GM19324 (cell line): ENCODE data around the gene HPGD.

ENCODE experiments used
- ATAC-seq: cut with Tn5 transposase; IDR thresholded peaks from one replicate; pipeline ENCODE4 v1.9.1; 2021; ENCODE audit warnings: mild to moderate bottlenecking, moderate library complexity; ENCODE audit not compliant: unreplicated experiment, low FRiP score

The HPGD gene

DNA sequence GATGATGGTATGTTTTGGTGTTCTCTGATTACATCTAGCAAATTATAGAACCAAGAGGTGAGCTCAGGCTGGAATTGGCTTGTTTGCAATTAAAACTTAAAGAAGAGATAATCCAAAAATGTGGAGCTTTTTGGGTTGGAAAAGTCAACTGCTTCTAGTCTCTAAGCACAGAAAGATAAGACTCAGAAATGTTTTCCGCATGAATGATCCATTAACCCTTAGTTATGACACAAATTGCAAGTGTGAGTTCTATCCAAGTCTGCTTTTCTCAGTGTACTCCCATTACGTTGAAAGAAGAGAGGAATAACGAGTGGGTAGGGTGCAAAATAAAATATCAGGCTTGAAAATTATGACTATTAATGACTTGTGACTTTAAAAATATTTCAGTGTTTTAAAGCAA lies 38.5 kb downstream of the HPGD start:
- ATAC-seq, result no peak

DNA sequence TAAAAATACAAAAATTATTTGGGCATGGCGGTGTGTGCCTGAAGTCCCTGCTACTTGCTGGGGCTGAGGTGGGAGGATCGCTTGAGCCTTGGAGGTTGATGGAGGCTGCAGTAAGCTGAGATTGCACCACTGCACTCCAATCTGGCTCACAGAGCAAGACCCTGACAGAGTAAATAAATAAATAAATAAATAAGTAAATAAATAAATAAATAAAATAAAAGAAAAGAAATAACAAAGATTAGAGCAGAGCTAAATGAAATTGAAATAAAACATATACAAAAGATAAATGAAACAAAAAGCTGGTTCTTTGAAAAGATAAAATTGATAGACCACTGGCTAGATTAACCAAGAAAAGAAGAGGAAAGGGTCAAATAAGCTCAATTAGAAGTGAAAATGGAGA lies 43.1 kb downstream of the HPGD start:
- ATAC-seq, result no peak

DNA sequence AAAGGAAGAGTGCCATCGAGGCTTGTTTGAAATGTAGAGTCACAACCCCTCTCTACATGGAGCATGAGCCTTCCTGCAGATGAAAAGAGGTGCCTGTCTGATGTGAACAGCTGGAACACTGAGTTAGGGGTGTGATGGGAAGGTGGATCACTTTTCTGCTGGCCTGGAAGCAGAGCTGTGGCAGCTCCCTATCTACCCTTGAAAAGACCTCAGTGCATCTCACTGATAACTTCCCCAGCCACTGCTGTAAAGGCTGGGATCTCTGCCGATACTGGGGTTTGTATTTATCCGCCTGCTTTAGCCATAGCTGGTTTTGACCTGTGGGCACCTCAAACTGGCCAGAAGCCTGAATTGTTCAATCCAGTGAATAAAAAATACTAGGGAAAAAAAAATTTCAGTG lies 46.8 kb downstream of the HPGD start:
- ATAC-seq, result no peak

DNA sequence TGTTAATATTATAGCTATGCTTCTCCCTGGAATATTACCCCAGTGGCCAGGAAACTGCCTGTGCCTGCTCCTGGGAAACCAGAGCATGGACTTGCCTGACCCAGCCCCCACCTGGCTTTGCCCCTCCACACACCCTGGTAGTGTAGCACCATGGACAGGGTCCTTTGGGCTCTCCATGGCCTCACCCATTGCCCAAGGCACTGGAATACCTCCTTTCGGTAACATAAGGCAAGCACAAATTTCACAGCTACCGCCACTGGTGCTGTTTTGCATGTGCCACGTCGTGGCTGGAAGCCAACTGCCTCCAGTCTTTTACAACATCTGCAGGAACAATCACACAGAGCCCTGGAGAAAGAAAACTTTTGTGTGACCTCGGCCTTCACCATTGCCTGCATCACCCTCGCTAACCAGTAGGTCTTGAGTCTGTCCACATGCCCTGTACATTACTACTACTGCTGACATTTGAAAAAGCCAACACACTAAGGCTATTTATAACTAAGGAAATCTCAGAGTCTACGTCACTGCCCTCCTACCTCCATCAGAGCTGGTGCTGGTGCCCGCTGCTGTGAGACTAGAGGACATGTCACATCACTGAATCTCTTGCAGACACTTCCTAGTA lies 47.7 kb downstream of the HPGD start:
- no peak for ATAC-seq

DNA sequence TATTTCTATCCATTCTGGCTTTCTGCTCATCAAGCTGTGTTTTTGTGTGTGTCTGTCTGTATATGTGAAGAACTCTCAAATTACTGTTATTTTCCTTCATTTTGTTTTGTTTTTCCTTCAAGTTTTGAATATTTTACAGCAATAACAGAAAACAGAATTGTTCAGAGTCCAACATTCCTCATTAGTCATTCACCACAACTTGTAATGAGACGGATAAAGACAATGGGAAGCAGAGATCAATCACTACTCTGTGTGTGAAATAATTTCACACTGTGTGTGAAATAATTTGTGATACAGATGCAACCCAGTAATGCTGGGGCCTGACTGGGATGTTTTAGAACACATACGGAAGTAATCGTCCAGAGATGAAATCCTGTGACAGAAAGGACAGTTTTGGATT lies 55.2 kb downstream of the HPGD start:
- ATAC-seq, result no peak

DNA sequence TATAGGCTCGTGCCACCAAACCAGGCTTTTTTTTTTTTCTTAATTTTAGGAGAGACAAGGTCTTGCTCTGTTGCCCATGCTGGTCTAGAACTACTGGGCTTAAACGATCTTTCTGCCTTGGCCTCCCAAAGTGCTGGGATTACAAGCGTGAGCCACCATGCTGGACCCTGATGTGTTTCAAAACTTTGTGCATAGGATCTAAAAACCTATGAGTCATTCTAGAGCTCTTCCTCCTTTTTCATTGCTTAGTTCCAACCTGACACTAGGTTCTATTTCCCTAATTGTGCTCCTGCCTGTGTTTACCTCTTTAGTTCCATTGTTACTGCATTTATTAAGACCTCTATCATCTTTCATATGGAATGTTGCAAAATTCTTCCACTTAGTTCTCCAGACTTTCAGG lies 57.3 kb downstream of the HPGD start:
- no peak for ATAC-seq

DNA sequence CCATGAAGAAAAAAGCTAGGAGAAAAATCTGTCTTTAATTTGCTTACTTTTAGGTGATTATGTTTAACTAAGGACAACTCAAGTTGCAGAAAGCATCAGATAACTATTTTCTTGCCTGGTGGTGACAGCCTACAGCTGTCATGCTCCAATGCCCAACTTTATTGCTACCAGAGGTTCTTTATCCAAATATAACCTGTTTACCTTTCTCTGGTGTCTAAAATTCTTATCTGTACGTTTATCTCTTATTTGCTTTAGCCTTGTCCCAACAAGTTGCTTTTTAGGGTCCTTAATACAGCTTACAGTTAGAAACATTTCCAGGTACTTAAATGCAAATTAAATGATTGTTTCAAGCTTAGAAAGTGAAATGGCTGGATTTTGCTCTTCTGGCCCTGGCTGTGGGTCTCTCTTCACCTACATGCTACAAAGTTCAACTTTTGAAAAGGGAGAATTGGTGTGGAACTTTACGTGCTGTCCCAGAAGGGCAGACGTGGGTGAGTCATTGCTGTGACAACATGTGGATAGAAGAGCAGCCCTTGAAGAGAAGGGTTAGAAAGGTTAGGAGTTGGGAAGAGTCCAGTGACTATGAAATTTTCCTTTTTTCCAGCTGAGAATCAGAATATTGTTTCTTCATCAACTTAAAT lies 60.7 kb downstream of the HPGD start:
- no peak for ATAC-seq

DNA sequence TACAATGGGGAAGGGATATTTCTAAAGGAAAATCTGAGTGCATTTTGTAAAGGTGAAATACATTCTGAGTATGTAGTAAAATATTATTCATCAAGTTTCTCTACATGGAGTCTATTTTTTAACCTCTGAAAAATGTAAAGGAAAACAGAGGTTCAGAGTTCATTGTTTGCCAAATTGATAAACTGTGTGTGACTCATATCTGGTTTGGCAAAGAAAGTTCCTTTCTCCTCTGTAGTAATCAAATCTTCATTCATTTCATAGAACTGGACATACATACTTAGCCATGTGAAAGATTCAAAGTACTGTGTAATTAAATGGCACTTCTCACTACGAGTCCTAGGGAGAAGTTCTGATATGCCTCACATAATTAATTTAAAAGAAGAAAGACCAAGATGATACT lies 61.6 kb downstream of the HPGD start:
- no peak for ATAC-seq

DNA sequence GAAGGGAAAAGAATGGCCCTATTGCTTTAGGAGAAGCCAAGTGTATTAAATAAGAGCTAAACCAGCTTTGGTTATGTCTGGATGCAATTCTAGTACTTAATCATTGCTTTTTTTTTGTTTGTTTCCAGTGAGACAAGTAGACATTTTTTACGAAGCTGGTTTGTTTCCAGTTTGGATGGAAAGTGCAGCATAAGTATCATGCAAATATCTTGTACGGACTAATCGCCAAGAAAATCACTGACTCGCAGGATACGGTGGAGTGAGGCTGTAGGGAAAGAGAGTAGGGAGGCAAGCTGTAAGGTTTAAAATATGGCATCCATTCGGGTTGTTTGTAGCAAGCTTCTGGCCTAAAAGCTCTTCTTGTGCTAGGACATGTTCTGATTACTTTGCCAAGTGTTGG lies 64.8 kb downstream of the HPGD start:
- no peak for ATAC-seq

DNA sequence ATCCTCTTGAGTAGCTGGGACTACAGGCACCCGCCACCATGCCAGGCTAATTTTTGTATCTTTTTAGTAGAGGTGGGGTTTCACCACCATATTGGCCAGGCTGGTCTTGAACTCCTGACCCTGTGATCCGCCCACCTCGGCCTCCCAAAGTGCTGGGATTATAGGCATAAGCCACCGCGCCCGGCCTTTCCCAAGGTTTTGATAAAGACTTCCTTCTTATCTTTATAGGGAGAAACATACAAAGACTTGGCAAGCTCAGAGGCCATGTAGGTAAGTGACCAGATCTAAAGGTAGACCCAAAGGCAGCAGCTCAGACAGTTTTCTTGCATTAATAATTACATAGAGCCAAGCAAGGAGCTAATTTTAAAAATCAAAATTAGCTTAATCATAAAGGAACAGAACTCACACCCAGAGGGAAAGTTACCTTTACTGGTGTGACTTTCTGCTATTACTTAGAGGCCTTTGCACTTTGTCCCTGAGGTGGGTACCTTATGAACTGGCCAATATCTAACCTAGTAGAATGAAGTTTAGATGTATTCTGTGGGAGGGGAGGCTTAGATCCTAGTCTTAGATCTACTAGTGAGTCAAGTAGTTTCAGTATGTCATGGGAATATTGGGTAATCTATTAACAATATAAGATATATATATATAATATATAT lies 67.3 kb downstream of the HPGD start:
- ATAC-seq, result no peak

DNA sequence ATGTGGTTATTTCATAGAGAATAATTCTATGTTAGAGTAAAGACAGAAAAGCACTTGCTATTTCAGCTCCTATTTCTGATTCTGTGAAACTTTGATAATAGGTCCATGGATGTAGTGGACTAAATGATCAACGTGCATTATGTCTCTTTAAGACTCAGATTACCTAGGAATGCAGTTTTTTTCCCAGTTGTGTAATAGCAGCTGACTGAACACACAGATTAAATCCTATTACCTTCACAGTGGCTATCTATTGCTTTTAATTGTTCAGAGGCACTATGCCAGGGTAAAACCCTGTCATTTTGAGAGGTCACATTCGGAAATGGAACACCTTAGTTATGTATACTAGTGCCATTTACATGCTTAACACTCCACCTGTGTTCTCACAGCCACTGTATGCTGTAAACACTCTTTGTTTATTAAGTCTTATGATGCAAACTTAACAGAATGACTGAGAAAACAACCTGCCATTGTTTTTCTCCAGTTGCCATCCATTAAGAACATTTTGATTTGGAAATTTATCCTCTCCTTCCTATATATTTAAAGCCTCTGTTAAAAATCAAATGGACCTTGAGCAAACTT lies 70.5 kb downstream of the HPGD start:
- ATAC-seq, result no peak

DNA sequence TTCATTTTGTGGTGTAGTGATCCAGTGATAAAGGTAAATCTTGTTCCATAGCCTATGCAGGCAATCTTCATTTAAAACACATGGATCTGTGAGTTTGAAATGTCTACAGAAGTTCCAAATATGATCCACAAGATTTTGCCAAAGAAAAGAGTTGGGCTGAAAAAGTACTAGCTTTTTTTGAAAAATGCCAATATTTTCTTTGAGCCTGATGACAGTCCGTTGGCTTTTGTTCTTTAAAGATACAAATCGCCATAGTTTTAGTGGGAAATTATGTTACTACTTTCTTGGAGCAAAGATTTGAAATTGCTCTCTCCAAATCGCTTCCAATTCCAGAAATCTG lies 71.5 kb downstream of the HPGD start:
- no peak for ATAC-seq

DNA sequence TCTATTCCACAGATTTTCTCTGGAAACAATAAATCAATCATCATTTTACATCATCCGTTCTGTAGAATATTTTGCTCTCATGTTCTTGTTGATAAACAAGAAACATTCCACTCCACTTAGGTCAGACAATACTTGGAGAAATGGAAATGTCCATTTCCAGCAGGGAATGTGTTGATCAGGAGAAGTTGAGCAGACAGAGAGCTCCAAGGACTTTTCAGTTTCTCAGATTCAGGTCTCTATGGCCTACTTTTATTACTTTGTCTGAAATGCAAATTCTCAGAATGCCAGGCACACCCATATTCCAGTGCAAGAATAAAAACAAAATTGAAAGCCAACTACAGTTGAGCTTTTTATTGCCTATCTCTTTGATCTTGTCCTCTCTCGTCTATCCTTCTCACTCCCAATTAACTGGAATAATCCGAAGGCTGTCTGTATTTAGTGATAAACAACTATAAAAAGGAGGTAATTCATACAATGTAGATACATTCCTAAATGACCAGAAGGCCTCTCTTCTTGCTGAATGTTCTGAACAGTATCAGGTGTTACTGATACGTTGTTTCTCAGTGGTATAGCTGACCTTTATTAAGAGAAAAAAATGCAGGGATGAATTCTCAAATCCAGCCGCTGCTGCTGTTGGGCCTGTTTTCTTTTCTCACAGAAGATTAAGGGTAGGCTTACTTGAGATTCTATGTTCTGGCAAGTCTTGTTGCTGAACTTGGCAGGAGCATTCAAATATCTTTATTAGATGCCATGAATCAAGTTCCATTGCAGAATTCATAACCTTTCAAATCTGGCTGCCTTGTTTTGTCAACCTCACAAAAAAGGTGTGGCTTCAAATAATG lies 72.1 kb downstream of the HPGD start:
- no peak for ATAC-seq

DNA sequence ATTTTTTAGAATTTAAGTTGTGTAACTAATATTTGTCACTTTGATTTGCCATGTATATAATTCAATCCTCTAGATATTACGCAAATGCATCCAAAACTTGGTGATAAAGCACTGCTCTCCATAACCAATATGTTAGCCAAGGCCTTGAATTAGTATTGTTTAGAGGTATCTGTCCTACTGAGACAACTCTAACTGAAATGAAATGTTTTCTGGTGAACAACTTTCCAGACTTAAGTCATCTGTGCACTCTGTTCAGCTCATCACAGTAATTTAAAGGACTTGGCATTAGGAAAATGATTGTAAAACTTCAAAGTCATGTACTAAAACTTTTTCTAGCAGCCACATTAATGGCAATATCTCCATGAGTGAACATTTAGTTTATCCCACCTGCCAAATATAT lies 73.1 kb downstream of the HPGD start:
- no peak for ATAC-seq

DNA sequence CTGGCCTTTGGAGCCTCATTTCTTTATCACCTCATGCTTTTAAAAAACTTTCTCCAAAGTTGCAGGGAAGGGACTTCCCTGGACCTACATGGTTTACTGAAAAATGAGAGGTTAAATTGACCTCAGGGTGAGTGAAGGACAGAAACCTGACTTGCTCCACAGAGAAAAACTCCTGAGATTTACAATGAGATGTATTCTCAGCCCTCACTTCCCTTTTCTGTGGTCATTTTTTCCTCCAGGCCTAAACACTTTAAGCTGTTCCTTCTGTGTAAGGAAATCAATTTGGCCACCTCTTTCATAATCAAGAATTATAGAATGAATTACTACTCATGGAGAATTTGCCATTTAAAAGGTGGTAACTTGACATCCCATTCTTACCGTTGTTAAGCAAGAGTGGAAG lies 77.9 kb downstream of the HPGD start:
- no peak for ATAC-seq
